Upper lobe of left lung (tissue), 4 donors: ENCODE data around the gene SDC3.

Experiments
- POLR2AphosphoS5 ChIP-seq, 2 donors: sonication (generic); formaldehyde crosslinking; IDR thresholded peaks; one replicate each; pipeline ENCODE4 v1.5.1; 2017; ENCODE audit warnings: antibody characterized with exemption in 2 of 2
- TF ChIP-seq, protein P1 (sequence below), 6 experiments: fragments of 450-650 bp in 4 of 6; fragments of 200-600 bp in 2 of 6; sonication (generic) in 2 of 6; IDR thresholded peaks; one replicate each; pipeline ENCODE4 v1.5.1; 2016 to 2019; ENCODE audit warnings: antibody characterized with exemption in 6 of 6

DNA sequence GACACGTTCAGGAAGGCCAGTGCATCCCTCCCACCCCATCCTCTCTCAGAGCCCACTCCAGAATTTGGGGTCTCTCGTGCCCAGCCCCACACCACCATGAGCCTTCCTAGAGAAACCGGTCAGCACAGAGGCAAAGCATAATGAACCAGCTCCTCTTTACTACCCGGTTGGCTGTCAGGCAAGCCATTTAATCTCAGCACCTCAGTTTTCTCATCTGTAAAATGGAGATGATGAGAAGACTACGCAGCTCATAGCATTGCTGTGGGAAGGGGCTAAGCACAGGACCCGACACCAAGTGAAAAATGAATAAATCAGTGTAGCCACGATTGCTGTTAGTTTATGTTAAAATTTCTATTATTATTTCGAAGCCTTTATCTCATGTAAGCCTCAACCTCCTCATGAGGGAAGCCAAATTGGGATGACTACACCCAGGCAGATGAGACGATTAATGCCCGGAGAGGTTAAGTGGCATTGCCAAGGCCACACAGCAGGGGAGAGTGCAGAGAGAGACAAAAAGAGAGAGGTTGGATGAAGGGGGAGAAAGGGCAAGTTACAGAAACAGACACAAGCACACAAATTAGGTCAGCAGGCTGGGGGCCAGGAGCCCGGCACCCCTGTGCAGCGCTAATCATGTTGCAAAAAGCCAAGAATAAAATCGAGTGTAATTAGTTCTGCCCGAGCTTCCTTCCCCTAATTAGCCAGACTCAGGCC lies 25.7 kb downstream of the SDC3 start:
- TF ChIP-seq, protein P1, sequence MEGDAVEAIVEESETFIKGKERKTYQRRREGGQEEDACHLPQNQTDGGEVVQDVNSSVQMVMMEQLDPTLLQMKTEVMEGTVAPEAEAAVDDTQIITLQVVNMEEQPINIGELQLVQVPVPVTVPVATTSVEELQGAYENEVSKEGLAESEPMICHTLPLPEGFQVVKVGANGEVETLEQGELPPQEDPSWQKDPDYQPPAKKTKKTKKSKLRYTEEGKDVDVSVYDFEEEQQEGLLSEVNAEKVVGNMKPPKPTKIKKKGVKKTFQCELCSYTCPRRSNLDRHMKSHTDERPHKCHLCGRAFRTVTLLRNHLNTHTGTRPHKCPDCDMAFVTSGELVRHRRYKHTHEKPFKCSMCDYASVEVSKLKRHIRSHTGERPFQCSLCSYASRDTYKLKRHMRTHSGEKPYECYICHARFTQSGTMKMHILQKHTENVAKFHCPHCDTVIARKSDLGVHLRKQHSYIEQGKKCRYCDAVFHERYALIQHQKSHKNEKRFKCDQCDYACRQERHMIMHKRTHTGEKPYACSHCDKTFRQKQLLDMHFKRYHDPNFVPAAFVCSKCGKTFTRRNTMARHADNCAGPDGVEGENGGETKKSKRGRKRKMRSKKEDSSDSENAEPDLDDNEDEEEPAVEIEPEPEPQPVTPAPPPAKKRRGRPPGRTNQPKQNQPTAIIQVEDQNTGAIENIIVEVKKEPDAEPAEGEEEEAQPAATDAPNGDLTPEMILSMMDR (IDR thresholded peaks at IDR 0.05), result no peak
- no peak for TF ChIP-seq POLR2AphosphoS5 (IDR thresholded peaks at IDR 0.05)
